HepG2 (cell line): ENCODE measurements around the gene RPH3AL. TPM values are rescaled to one million over a fixed set of nuclear protein-coding genes. Genes with fewer than 3 reads are reported as not detected.

Experiments
- ARID2 ChIP-seq: sonication (generic); formaldehyde crosslinking; IDR thresholded peaks from 2 replicates; pipeline ENCODE4 v1.8.1; 2022; ENCODE audit warnings: mild to moderate bottlenecking, missing genetic modification reagents, borderline replicate concordance
- BCL3 ChIP-seq: sonication (generic); formaldehyde crosslinking; IDR thresholded peaks from 2 replicates; pipeline ENCODE4 v1.5.1; 2020; ENCODE audit warnings: mild to moderate bottlenecking, missing genetic modification reagents, moderate library complexity
- CTCF ChIP-seq: sonication (generic); formaldehyde crosslinking; IDR thresholded peaks from 2 replicates; pipeline ENCODE4 v1.5.0; 2020; ENCODE audit warnings: mild to moderate bottlenecking, missing genetic modification reagents, moderate library complexity
- DR1 ChIP-seq: sonication (generic); formaldehyde crosslinking; IDR thresholded peaks from 2 replicates; pipeline ENCODE4 v1.8.0; 2021; ENCODE audit warnings: mild to moderate bottlenecking, missing genetic modification reagents, inconsistent platforms
- GPN1 ChIP-seq: sonication (generic); formaldehyde crosslinking; IDR thresholded peaks from 2 replicates; pipeline ENCODE4 v1.5.1; 2020; ENCODE audit warnings: missing genetic modification reagents, borderline replicate concordance
- IRX3 ChIP-seq: sonication (generic); formaldehyde crosslinking; IDR thresholded peaks from 2 replicates; pipeline ENCODE4 v1.8.1; 2023; ENCODE audit warnings: mild to moderate bottlenecking, low read depth, missing genetic modification reagents, borderline replicate concordance
- KLF12 ChIP-seq: sonication (generic); formaldehyde crosslinking; IDR thresholded peaks from 2 replicates; pipeline ENCODE4 v1.4.0; 2020; ENCODE audit warnings: missing genetic modification reagents, borderline replicate concordance
- KMT2A ChIP-seq: sonication (generic); formaldehyde crosslinking; IDR thresholded peaks from 2 replicates; pipeline ENCODE4 v1.4.0; 2020; ENCODE audit warnings: missing genetic modification reagents
- MXI1 ChIP-seq: IDR thresholded peaks from 3 replicates; pipeline ENCODE4 v1.6.1; 2012; ENCODE audit warnings: low read depth, low read length, inconsistent platforms, borderline replicate concordance
- NFIB ChIP-seq: sonication (generic); formaldehyde crosslinking; IDR thresholded peaks from 2 replicates; pipeline ENCODE4 v1.9.0; 2021; ENCODE audit warnings: missing genetic modification reagents, mild to moderate bottlenecking, borderline replicate concordance
- ZNF235 ChIP-seq: sonication (generic); formaldehyde crosslinking; IDR thresholded peaks from 2 replicates; pipeline ENCODE4 v1.8.1; 2023; ENCODE audit warnings: mild to moderate bottlenecking, missing genetic modification reagents, borderline replicate concordance
- ZNF329 ChIP-seq: sonication (generic); formaldehyde crosslinking; IDR thresholded peaks from 2 replicates; pipeline ENCODE4 v1.9.0; 2021; ENCODE audit warnings: low read depth, mild to moderate bottlenecking, missing genetic modification reagents
- ZNF382 ChIP-seq: sonication (generic); formaldehyde crosslinking; IDR thresholded peaks from 2 replicates; pipeline ENCODE4 v1.5.0; 2020; ENCODE audit warnings: missing genetic modification reagents, mild to moderate bottlenecking, borderline replicate concordance
- ZNF432 ChIP-seq: sonication (generic); formaldehyde crosslinking; IDR thresholded peaks from 2 replicates; pipeline ENCODE4 v1.5.0; 2020; ENCODE audit warnings: missing genetic modification reagents, mild to moderate bottlenecking, borderline replicate concordance
- ZNF580 ChIP-seq: IDR thresholded peaks from 2 replicates; pipeline ENCODE4 v1.6.1; 2016; ENCODE audit warnings: low read depth, borderline replicate concordance
- ZNF609 ChIP-seq: sonication (generic); formaldehyde crosslinking; IDR thresholded peaks from 2 replicates; pipeline ENCODE4 v1.4.0; 2020; ENCODE audit warnings: mild to moderate bottlenecking, missing genetic modification reagents, borderline replicate concordance
- ZNF737 ChIP-seq: sonication (generic); formaldehyde crosslinking; IDR thresholded peaks from 2 replicates; pipeline ENCODE4 v1.5.0; 2020; ENCODE audit warnings: missing genetic modification reagents, mild to moderate bottlenecking, borderline replicate concordance
- polyA plus RNA-seq, 8 experiments: library from polyadenylated mRNA; depleted of rRNA in 3 of 8; stranded (reverse) in 7 of 8; unstranded in 1 of 8; fragments of >200 nt; fragmentation: Illumina TruSeq in 4 of 8; extraction: Trizol in 4 of 8; gene quantifications; 2 replicates each; pipeline versions ENCODE4 v1.2.1 to v1.2.3, GENCODE V29; 2011 to 2016; ENCODE audit warnings: low read depth in 4 of 8, missing spikeins in 1 of 8, mixed read lengths in 1 of 8; ENCODE audit not compliant: insufficient read depth in 1 of 8
- total RNA-seq, 5 experiments: library from RNA; depleted of rRNA; stranded (reverse); fragments of >200 nt; fragmentation: Illumina TruSeq; extraction: Trizol; gene quantifications; 2 replicates each; pipeline ENCODE4 v1.2.3, GENCODE V29; 2016; ENCODE audit warnings: low read depth in 1 of 5

Gene RPH3AL
- total and polyA plus RNA-seq, 2 of the 13 experiments (the other 11 are each of a cell fraction or from before 2014, with no cell fraction given) = 7.8 to 16.4 TPM

- TF ChIP-seq KLF12 (CRISPR knock-in tag) (peak; percentile 92; the same call in 1 of the 2 replicates), ZNF609 (CRISPR knock-in tag) (peak; percentile 68), DR1 (CRISPR knock-in tag) (peak; percentile 50; the same call in 1 of the 2 replicates), ZNF580 (CRISPR knock-in tag) (peak; percentile 77), NFIB (CRISPR knock-in tag) (no peak), BCL3 (CRISPR knock-in tag) (peak; percentile 60; the same call in 1 of the 2 replicates), ZNF737 (CRISPR knock-in tag) (peak; percentile 61; the same call in 1 of the 2 replicates), ZNF432 (CRISPR knock-in tag) (0 out of 2 replicates have a peak, but pooled peaks have one; percentile 73), KMT2A (CRISPR knock-in tag) (peak; percentile 47; the same call in 1 of the 2 replicates), ZNF382 (no peak), ZNF235 (CRISPR knock-in tag) (peak; percentile 21; the same call in 1 of the 2 replicates), MXI1 (peak; percentile 17; the same call in 1 of the 3 replicates), ARID2 (CRISPR knock-in tag) (no peak), ZNF329 (CRISPR knock-in tag) (no peak), CTCF (CRISPR knock-in tag) (0 out of 2 replicates have a peak, but pooled peaks have one; percentile 7), GPN1 (CRISPR knock-in tag) (no peak), IRX3 (CRISPR knock-in tag) (0 out of 2 replicates have a peak, but pooled peaks have one; percentile 15)
Measured at GRCh38 chr17:352421-353212, at the start of gene RPH3AL (continued).
